A549 treated with Mapracorat at 1 μM for 4 hours (cell line): ENCODE data around the gene NKIRAS1. TPM values are rescaled to one million over a fixed set of nuclear protein-coding genes. Genes with fewer than 3 reads are reported as not detected.

Experiments
- total RNA-seq: library from RNA; stranded (reverse); fragments of 200-300 nt; extraction: Qiagen RNA extraction; gene quantifications from 5 replicates; pipeline ENCODE4 v1.2.3, GENCODE V29; 2022

The NKIRAS1 gene
- total RNA-seq = 8.9 to 12.3 TPM (median 10.1 TPM) in 5 replicates

GRCh38 chr3:23916886-23917678 lies at the start of gene NKIRAS1, which contains the start of gene RPL15:
NKIRAS1 (minus strand) TSS chr3:23916990; CDS start chr3:23910904, 6,086 bp downstream.
RPL15 (plus strand) TSS chr3:23917132; CDS start chr3:23917860, 728 bp downstream.

DNA sequence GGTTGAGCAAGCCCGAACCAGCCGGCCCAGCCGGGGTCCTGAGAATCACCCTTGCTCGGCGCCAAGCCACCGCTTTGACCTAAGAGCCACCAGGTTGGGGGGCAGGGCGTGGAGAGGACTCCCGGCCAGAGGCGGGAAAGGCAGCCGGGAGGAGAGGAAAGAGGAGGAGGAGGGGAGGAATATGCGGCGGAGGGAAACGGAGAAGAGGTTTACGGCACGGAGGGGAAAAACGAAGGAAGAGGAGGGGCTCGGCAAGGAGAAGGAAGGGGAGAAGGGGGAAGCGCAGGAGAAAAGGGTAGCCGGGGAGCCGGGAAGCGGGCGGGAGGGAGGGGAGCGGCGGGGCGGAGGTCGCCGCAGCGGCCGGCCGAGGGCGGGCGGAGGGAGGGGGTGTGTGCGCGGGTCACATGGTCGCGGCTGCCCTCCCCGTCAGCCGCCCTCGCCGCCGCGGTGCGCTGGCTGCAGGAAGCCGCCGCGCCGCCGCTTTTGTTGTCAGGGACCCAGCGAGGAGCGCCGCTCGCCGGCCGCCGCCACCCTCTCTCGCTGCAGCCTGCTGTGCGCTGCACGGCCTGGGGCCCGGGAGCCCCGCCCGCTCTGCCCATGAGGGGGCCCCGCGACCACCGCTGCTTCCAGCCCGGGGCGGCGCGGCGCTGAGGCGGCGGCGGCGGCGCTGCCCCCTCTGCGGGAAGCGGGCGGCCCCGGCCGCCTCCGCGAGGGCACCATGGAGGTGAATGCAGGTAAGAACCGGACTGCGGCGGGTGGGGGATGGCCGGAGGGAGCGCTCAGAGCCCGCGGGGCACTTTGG lies 28.3 kb upstream of the NKIRAS1 start, which contains the start of gene NR1D2:
Gene NR1D2, plus strand, starts transcription at position 426 of the 802 bp plus-strand sequence. Its CDS starts 293 bp downstream, at position 719.

Other genes starting within 250 kb of the NKIRAS1 start
- gene UBE2E1, start 111.0 kb downstream of the NKIRAS1 start, total RNA-seq = 94.9 to 115 TPM (median 103 TPM) in 5 replicates
- gene RPL15, start 142 bp upstream of the NKIRAS1 start, total RNA-seq = 2,921 to 3,544 TPM (median 2,997 TPM) in 5 replicates
- gene NR1D2, start 28.3 kb upstream of the NKIRAS1 start, total RNA-seq = 9.2 to 12.8 TPM (median 9.5 TPM) in 5 replicates